Cardiac fibroblast (primary cell): ENCODE data around the gene EME2.

Experiments
- DNase-seq, 2 donors: peaks; one replicate each; pipeline versions ENCODE4 v3.0.0 to v3.0.0-alpha.2; 2010; ENCODE audit warnings: low read depth in 2 of 2
- H3K4me3 ChIP-seq, 2 donors: replicated peaks in 1 of 2; 1 replicate in 1 of 2; 2 replicates in 1 of 2; pipeline ENCODE4 v1.5.1; 2011; ENCODE audit warnings: low read depth in 2 of 2, low read length in 2 of 2, mild to moderate bottlenecking in 2 of 2, moderate library complexity in 1 of 2
- CTCF ChIP-seq: IDR thresholded peaks from one replicate; pipeline ENCODE4 v1.5.1; 2011; ENCODE audit warnings: low read depth, mild to moderate bottlenecking, low read length, inconsistent platforms

EME2 gene

GRCh38 chr16:1754204-1754603 lies 18.4 kb upstream of the EME2 start:
- H3K4me3 ChIP-seq: no peak overlapping the region
- no peak for TF ChIP-seq CTCF
- no peak for DNase-seq

GRCh38 chr16:1757714-1758461 lies 14.7 kb upstream of the EME2 start:
- H3K4me3 ChIP-seq: no peak overlapping the region

GRCh38 chr16:1758923-1759322 lies 13.7 kb upstream of the EME2 start:
- no peak for DNase-seq
- no peak for TF ChIP-seq CTCF

More at GRCh38 chr16:1757714-1758461, 14.7 kb upstream of the EME2 start:
- no peak for DNase-seq
- no peak for TF ChIP-seq CTCF

GRCh38 chr16:1759511-1759910 lies 13.1 kb upstream of the EME2 start:
- no peak overlapping the region for H3K4me3 ChIP-seq
- no peak for DNase-seq
- no peak for TF ChIP-seq CTCF

More at GRCh38 chr16:1758923-1759322, 13.7 kb upstream of the EME2 start:
- H3K4me3 ChIP-seq: no peak overlapping the region

- TF ChIP-seq CTCF: no peak
- no peak overlapping the region for H3K4me3 ChIP-seq
- no peak for DNase-seq
These were observed 11.7 kb upstream of the EME2 start for GRCh38 chr16:1760911-1761310.

- DNase-seq: no peak
- H3K4me3 ChIP-seq: no peak overlapping the region
- no peak for TF ChIP-seq CTCF
These were observed 10.9 kb upstream of the EME2 start for GRCh38 chr16:1761751-1762150.
